Inflammatory macrophage treated with lipopolysaccharide for 1 hour (primary cell): ENCODE measurements around the gene TMEM150B.
"Not testable (repeated sequence)": the region's sequence is repeated elsewhere in the genome, so short reads cannot be mapped to it uniquely, and the experiment has no call there.

Experiments
- DNase-seq, 2 donors: peaks; one replicate each; pipeline ENCODE4 v3.0.0-alpha.2; 2020 to 2022

The TMEM150B gene

GRCh38 chr19:55339105-55339888, 14.2 kb upstream of the TMEM150B start, which contains the start of gene KMT5C:
Gene KMT5C (plus strand): TSS chr19:55339876. CDS start chr19:55341937, 2,061 bp downstream.
- peak; percentile 100 for DNase-seq

- DNase-seq, result peak in 1 of 2 donors; percentile 6
Observed at GRCh38 chr19:55336101-55336500, 11.0 kb upstream of the TMEM150B start.

GRCh38 chr19:55333870-55334269, 8.7 kb upstream of the TMEM150B start:
- DNase-seq, result no peak

GRCh38 chr19:55329791-55330190, 4.7 kb upstream of the TMEM150B start:
- DNase-seq, result not testable (repeated sequence)

GRCh38 chr19:55328774-55329318, 3.7 kb upstream of the TMEM150B start:
- DNase-seq, result peak; percentile 27 to 66

- peak in 1 of 2 donors; percentile 60 for DNase-seq
Observed at GRCh38 chr19:55324662-55325061, 479 bp downstream of the TMEM150B start.

GRCh38 chr19:55322204-55322885, 2.8 kb downstream of the TMEM150B start:
- DNase-seq, result no peak

GRCh38 chr19:55321466-55322137, 3.5 kb downstream of the TMEM150B start:
- DNase-seq, result peak; percentile 77 to 87

GRCh38 chr19:55320844-55321419, 4.2 kb downstream of the TMEM150B start:
- no peak for DNase-seq

GRCh38 chr19:55319785-55320184, 5.4 kb downstream of the TMEM150B start:
- no peak for DNase-seq

GRCh38 chr19:55316646-55317045, 8.5 kb downstream of the TMEM150B start:
- DNase-seq, result no peak

GRCh38 chr19:55315956-55316525, 9.1 kb downstream of the TMEM150B start:
- no peak for DNase-seq

GRCh38 chr19:55314396-55314795, 10.7 kb downstream of the TMEM150B start:
- DNase-seq, result no peak

- DNase-seq, result no peak
Observed at GRCh38 chr19:55312621-55313512, 12.3 kb downstream of the TMEM150B start.

GRCh38 chr19:55311797-55312196, 13.3 kb downstream of the TMEM150B start:
- DNase-seq, result no peak

GRCh38 chr19:55311397-55311796, 13.7 kb downstream of the TMEM150B start:
- no peak for DNase-seq

GRCh38 chr19:55310498-55310897, 14.6 kb downstream of the TMEM150B start:
- no peak for DNase-seq

GRCh38 chr19:55309448-55309847, 15.7 kb downstream of the TMEM150B start:
- no peak for DNase-seq

GRCh38 chr19:55308281-55308680, 16.9 kb downstream of the TMEM150B start:
- no peak for DNase-seq

- no peak for DNase-seq
Observed at GRCh38 chr19:55306712-55307111, 18.4 kb downstream of the TMEM150B start.

GRCh38 chr19:55305983-55306562, 19.1 kb downstream of the TMEM150B start:
- DNase-seq, result no peak
